HEK293 (cell line): ENCODE measurements around the gene CENPM.

Experiments used
- BCL11A ChIP-seq: fragments of 450-650 bp; formaldehyde crosslinking; IDR thresholded peaks from 2 replicates; pipeline ENCODE4 v1.5.1; 2016; ENCODE audit warnings: low read depth, missing biosample characterization, missing genetic modification characterization
- BCL11B ChIP-seq: fragments of 450-650 bp; formaldehyde crosslinking; IDR thresholded peaks from 2 replicates; pipeline ENCODE4 v1.5.1; 2016; ENCODE audit warnings: low read depth, missing biosample characterization, missing genetic modification characterization
- CTCF ChIP-seq: fragments of 450-650 bp; formaldehyde crosslinking; IDR thresholded peaks from 2 replicates; pipeline ENCODE4 v1.5.1; 2016; ENCODE audit warnings: missing biosample characterization, missing genetic modification characterization
- REST ChIP-seq: fragments of 450-650 bp; formaldehyde crosslinking; IDR thresholded peaks from 2 replicates; pipeline ENCODE4 v1.5.1; 2016; ENCODE audit warnings: missing biosample characterization, missing genetic modification characterization
- ZBTB20 ChIP-seq: fragments of 450-650 bp; formaldehyde crosslinking; IDR thresholded peaks from 2 replicates; pipeline ENCODE4 v1.5.1; 2016; ENCODE audit warnings: missing biosample characterization, missing genetic modification characterization
- ZFP41 ChIP-seq: fragments of 450-650 bp; formaldehyde crosslinking; IDR thresholded peaks from 2 replicates; pipeline ENCODE4 v1.5.1; 2016; ENCODE audit warnings: missing biosample characterization, missing genetic modification characterization, borderline replicate concordance
- ZNF274 ChIP-seq, 2 experiments: fragments of 200-500 bp in 1 of 2; fragments of 450-650 bp in 1 of 2; sonication (Bioruptor generic) in 1 of 2; formaldehyde crosslinking in 1 of 2; IDR thresholded peaks; 2 replicates each; pipeline versions ENCODE4 v1.5.1 to v1.6.1; 2014 to 2016; ENCODE audit warnings: borderline replicate concordance in 1 of 2, inconsistent platforms in 1 of 2, low read length in 1 of 2, missing biosample characterization in 1 of 2, missing genetic modification characterization in 1 of 2
- ZNF302 ChIP-seq: fragments of 450-650 bp; formaldehyde crosslinking; IDR thresholded peaks from 2 replicates; pipeline ENCODE4 v1.5.1; 2016; ENCODE audit warnings: missing biosample characterization, missing genetic modification characterization, low read depth
- ZNF391 ChIP-seq: fragments of 450-650 bp; formaldehyde crosslinking; IDR thresholded peaks from 2 replicates; pipeline ENCODE4 v1.5.1; 2016; ENCODE audit warnings: low read depth, missing biosample characterization, missing genetic modification characterization, borderline replicate concordance
- ZNF398 ChIP-seq: fragments of 450-650 bp; formaldehyde crosslinking; IDR thresholded peaks from 2 replicates; pipeline ENCODE4 v1.5.1; 2017; ENCODE audit warnings: missing biosample characterization, missing genetic modification characterization
- ZNF558 ChIP-seq: fragments of 450-650 bp; formaldehyde crosslinking; IDR thresholded peaks from 2 replicates; pipeline ENCODE4 v1.5.1; 2016; ENCODE audit warnings: missing biosample characterization, missing genetic modification characterization
- ZNF701 ChIP-seq: fragments of 450-650 bp; formaldehyde crosslinking; IDR thresholded peaks from 2 replicates; pipeline ENCODE4 v1.5.1; 2016; ENCODE audit warnings: missing biosample characterization, missing genetic modification characterization
- ZNF768 ChIP-seq: fragments of 450-650 bp; formaldehyde crosslinking; IDR thresholded peaks from 2 replicates; pipeline ENCODE4 v1.5.1; 2018; ENCODE audit warnings: missing biosample characterization, mild to moderate bottlenecking, missing genetic modification characterization

GRCh38 chr22:41987276-41987675 is 40.3 kb upstream of the CENPM start:
- TF ChIP-seq ZNF768 (tag by site-specific recombination) (no peak), CTCF (tag by site-specific recombination) (no peak), ZNF274 (IDR thresholded peaks at IDR 0.05; ENCODE audit: low read length) (no peak), ZNF274 (tag by site-specific recombination; IDR thresholded peaks at IDR 0.05; ENCODE audit: borderline replicate concordance) (no peak), BCL11A (tag by site-specific recombination) (no peak), ZNF398 (tag by site-specific recombination) (no peak), ZNF391 (no peak), ZBTB20 (tag by site-specific recombination) (no peak), ZNF558 (tag by site-specific recombination) (no peak), ZNF302 (no peak), ZFP41 (tag by site-specific recombination) (no peak), ZNF701 (tag by site-specific recombination) (no peak), BCL11B (no peak), REST (tag by site-specific recombination) (no peak)
